Measurements from ENCODE around the gene GCAT. TPM values are rescaled to one million over a fixed set of nuclear protein-coding genes. Genes with fewer than 3 reads are reported as not detected.
A peak's percentile ranks its signal among the peaks of the same experiment; 100 is the strongest.

The GCAT gene
- polyA plus RNA-seq (ENCODE audit: insufficient read length in 4 of 4), result 10 to 100 TPM in 3 of 4 donors, 1 to 10 TPM in 1; 5.7 to 18.6 (median 12.5) TPM

DNA sequence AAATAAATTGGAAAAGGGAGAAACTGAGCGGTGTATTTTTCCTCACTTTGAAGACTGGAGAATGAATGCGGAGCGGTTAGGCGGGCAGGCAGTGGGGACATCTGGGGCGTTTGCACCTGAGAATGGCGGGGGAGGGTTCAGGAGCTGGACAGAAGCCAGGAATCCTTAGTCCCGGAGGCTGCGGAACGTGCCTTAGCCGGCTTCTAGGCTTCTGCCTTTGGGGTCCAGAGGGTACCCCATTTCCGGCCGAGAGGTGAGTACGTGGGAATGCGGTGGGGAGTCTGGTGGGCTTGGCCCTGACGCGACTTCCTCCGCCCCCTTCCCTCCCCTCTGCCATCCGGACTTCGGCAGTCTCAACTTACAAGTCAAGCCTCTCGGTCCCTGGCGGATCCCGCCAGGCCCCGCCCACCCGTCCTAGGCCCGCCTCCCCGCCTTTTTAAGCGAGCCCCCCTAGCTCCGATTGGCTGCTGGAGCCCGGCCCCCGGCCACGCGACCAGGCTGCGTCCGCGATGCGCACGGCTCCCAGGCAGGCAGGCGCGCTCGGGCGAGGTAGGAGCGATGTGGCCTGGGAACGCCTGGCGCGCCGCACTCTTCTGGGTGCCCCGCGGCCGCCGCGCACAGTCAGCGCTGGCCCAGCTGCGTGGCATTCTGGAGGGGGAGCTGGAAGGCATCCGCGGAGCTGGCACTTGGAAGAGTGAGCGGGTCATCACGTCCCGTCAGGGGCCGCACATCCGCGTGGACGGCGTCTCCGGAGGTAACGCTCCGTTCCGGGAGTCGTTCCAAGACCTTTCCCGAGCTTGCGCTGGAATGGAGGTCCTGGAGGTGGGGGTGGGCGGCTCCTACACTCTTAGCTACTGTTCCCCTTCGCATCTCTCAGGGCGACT, at the start of gene GCAT:
Gene GCAT (plus strand): TSS at position 525 of the 884 bp plus-strand sequence. CDS start 34 bp downstream, at position 559.
- DNase-seq (ENCODE audit: low read depth in 4 of 4, low spot score in 3 of 4), result peak; percentile 89 to 95 (median 93)

DNA sequence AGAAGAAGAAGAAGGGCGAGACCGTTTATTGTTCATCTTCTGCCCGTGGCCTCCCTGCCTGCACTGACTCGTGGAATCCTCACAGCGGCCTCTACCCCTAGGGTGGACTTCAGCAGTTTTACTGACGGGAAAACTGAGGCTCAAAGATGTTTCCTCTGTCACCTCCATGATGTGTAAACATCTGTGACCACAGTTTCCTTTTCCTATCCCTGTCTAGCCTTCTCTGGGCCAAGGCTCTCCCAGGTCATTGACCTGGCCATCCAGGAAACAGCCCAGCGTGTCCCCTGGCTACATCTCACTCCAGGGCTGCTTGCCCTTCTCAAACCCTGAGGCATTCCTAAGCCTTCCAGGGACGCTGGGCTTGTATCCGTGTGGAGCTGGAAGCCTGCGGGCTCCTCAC, 49.0 kb upstream of the GCAT start:
- no peak for DNase-seq (ENCODE audit: low read depth in 4 of 4, low spot score in 3 of 4)

DNA sequence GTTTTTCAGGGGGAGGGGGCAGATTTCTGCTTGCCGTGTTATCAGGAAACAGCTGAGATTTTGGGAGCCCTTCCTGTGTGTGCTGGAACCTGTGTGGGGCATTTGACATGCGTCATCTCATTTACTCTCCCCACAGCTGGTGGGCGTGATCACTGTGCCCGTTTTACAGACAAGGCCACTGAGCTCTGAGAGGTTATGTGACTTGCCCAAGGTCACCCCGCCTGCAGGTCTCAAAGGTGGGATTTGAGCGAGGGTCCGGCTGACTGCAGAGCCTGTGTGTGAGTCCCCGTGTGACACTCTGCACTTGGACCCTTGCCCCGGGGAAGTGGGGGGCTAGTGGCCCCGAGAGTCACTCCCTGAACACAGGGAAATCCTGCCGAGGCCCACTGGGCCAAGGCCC, 48.5 kb upstream of the GCAT start:
- DNase-seq (ENCODE audit: low read depth in 4 of 4, low spot score in 3 of 4), result no peak

DNA sequence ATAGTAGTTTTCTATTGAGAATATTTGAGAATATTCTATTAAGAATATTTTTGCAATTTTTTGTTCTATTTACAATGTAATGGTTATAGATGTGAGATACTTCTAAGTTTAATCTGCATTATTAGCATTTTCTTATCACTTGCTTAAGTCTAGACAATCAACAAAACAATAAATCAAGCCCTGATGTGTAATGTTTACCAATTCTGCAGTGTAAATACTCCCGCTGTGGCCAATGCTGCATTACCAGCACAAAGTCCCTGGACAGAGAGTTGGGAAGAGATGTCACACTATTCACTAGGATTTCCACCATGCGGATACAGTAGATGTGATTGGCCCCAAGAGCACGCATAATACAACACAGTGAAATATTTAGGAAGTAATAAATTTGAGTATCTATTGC, 47.6 kb upstream of the GCAT start:
- no peak for DNase-seq (ENCODE audit: low read depth in 4 of 4, low spot score in 3 of 4)

DNA sequence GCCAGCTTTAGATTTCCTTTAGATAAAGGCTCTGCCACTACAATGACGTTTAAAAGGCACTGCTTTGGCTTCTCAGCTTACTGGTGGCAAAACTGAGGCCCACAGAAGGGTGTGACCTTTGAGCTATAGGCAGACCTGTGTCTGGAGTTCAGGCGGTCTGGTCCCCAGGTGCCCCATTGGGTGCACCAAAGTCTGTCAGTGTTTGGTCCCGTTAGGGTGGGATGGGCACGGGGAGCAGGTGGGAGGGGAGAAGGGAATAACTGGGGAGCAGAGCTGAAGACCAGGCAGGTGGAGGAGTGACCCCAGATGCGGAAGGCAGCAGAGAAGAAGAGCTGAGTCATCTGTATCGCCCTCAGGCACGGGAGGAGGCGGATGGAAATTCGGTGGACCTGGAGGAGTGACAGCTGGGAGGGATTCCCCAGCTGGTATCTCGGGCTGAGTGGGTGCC, 45.3 kb upstream of the GCAT start:
- DNase-seq (ENCODE audit: low read depth in 4 of 4, low spot score in 3 of 4), result no peak

DNA sequence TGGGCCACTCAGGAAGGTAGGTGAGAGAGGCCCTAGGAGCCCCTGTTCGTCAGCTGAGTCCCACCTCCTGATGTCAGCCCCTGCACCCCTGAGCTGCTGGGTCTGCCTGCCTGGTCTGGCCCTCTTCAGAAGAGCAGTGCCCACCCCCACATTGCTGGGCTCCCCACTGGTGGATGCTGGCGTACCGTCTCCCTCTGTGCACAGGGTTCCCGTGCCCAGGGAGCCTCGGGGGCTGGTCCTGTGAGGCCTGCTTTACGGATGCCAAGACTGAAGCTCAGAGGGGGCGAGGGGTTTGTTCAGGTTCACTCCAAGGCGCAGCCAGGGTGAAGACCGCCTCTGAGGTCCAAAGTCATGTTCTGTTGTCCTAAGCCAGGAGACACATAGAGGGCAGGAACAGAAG, 44.7 kb upstream of the GCAT start:
- no peak for DNase-seq (ENCODE audit: low read depth in 4 of 4, low spot score in 3 of 4)

DNA sequence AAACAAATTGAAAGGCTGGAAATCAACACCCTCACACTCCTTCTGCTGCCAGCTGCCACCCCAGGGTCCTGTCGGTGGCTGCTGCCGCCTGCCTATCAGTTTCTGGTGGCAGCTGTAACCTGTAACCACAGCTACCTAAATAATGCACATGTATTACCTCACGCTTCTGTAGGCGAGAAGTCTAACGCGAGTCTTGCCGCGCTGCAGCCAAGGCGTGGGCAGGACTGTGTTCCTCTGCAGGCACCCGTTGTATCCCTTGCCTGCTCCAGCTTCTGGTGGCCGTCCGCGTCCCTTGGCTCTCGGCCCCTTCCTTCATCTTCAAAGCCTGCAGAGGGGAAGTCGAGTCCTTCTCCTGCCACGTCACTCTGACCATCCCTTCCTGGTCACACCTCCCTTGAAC, 44.1 kb upstream of the GCAT start:
- DNase-seq (ENCODE audit: low read depth in 4 of 4, low spot score in 3 of 4), result no peak

DNA sequence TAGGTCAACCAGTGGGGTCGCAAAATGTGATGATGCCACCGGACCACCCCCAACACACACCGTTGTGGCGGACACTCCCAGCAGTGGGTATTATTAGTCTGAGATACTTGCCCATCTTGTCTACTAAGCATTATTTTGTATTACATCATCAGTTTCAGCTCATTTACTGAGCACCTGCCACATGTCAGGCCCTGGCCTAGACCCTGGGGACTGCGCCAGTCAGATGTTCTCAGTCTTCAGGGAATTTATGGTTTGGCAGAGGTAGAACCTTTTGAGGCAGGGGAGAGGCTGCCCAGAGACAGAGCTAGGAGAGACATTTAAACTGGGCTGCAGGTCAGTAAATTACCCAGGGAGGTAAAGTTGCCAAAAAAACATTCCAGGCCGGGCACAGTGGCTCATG, 43.1 kb upstream of the GCAT start:
- no peak for DNase-seq (ENCODE audit: low read depth in 4 of 4, low spot score in 3 of 4)

DNA sequence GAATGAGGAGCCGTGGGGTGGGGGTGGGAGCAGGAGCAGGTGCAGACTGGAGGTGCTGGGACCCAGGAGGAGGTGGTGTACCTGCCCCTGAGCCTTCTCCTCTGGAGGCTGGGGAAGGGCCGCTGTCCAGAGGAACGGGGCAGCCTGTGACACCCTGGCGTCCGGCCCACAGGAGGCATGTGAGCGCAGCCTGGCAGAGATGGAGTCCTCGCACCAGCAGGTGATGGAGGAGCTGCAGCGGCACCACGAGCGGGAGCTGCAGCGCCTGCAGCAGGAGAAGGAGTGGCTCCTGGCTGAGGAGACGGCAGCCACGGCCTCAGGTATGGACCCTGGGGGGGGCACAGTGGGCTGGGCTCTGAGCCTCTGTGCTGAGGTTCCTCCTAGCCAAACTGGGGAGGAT, 42.2 kb upstream of the GCAT start:
- DNase-seq (ENCODE audit: low read depth in 4 of 4, low spot score in 3 of 4), result no peak

DNA sequence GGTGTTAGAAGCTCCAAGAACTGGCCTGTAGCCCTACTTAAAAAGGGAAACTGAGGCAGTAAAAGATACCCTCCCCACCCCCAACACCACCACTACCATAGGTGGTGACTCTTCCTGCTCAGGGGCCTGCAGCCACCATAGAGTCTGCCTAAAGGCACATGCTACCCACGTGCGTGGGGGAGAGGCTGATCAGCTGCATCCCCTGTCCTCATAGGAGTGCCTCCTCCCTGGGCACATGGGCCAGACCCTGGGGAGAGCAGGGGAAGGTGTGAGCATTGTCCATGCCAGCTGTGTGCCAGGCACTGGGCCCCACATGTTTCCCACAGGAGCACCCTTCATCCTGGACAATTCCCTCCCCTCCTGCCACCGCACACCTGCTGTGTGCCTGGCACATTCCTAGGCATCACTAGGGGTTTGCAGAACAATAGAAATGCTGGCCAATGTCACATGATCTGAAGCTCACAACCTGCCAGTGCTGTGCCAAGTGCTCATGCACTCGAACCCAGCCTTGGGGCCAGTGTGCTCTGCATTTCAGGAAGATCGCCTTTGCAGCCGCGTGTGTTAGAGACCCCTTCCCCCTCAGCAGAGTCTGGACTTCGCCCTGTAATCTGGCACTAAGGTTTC, 41.7 kb upstream of the GCAT start:
- DNase-seq (ENCODE audit: low read depth in 4 of 4, low spot score in 3 of 4), result no peak

DNA sequence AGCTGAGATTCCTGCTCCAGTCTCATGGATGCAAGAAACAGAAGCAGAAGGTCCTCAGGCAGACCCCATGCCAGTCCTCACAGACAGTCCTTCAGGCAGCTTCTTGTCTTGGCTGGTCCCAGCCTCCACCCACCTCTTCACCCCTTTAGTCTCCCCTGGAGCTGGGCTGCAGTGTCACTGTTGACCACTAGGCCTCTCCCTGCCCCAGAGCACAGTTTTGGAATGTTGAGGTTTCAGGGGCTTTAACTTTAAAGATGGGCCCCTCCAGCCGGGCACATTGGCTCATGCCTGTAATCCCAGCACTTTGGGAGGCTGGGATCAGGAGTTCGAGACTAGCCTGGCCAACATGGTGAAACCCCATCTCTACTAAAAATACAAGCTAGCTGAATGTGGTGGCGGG, 39.5 kb upstream of the GCAT start:
- DNase-seq (ENCODE audit: low read depth in 4 of 4, low spot score in 3 of 4), result no peak

DNA sequence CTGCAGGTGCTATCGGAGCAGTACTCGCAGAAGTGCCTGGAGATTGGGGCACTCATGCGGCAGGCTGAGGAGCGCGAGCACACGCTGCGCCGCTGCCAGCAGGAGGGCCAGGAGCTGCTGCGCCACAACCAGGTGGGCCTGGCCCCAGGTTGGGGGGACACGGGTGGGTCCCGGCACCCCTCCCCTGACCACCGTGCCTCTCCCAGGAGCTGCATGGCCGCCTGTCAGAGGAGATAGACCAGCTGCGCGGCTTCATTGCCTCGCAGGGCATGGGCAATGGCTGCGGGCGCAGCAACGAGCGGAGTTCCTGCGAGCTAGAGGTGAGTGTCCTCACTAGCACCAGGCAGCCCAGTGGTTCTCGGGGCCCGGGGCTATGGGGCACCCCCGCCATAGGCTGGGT, 38.7 kb upstream of the GCAT start:
- DNase-seq (ENCODE audit: low read depth in 4 of 4, low spot score in 3 of 4), result no peak

DNA sequence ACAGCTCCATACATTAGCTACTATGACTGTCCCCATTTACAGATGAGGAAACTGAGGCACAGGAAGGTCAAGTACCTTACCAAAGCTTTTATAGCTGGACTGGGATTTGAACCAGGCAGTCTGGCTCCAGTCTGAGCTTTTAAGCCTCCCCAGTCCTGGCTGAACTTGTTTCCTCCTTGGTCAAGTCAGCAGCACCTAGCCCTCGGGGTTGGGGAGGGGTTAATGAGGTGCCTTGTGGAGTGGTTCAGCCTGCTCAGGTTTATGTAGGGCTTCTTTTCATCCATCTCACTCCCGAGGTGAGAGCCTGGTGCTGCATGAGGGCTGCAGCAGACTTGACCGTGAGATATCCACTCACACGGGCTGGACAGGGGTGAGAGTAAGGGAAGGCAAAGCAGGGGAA, 36.7 kb upstream of the GCAT start:
- no peak for DNase-seq (ENCODE audit: low read depth in 4 of 4, low spot score in 3 of 4)

DNA sequence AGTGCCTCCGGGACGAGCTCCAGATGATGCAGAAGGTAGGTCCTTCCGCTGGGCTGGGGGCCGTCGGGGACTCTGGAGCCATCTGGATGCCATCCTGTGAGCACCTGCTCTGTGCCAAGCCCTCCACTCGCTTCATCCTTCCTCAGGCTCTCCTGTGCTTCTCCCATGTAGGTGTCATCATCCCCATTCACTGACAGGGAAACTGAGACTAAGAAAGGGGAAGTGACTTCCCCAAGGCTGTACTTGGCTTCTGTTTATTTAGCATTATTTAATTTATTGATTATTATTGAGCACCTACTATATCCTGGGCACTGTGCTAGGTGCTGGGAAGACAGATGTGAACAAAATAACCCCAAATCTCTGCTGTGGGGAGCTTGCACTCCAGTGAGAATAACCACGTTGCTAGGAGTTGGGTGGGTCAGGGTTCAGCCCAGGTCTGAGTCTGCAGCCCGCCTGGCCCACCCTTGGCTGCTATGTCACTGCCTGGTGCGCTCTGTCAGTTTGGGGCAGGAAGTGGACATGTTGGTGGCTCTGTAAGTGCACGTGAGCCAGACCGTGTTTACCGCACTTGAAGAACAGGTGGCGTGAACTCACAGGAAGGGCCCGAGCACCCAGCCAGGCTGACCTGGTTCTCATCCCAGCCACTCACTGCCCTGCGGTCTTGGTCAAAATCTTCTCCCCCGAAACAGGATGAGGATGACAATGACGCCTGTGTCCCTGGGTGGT, 35.9 kb upstream of the GCAT start:
- no peak for DNase-seq (ENCODE audit: low read depth in 4 of 4, low spot score in 3 of 4)

DNA sequence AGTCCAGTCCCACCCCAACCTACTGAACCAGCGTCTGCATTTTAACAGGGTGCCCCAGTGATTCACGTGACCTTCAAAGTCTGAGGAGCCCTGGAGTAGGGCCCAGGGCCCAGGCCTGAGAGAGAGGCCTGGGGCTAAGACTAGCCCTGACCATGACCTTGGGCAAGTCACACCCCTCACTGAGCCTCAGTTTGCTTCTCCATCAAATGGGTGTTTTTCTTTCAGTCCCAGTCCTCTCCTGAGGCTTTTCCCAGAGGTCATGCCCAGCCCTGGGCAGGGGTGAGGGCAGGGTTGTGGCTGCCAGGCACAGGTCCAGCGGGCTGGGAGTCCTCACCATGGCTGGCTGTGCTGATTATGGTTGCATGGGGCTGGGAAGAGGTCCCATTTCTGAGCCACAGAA, 33.0 kb upstream of the GCAT start:
- DNase-seq (ENCODE audit: low read depth in 4 of 4, low spot score in 3 of 4), result no peak

DNA sequence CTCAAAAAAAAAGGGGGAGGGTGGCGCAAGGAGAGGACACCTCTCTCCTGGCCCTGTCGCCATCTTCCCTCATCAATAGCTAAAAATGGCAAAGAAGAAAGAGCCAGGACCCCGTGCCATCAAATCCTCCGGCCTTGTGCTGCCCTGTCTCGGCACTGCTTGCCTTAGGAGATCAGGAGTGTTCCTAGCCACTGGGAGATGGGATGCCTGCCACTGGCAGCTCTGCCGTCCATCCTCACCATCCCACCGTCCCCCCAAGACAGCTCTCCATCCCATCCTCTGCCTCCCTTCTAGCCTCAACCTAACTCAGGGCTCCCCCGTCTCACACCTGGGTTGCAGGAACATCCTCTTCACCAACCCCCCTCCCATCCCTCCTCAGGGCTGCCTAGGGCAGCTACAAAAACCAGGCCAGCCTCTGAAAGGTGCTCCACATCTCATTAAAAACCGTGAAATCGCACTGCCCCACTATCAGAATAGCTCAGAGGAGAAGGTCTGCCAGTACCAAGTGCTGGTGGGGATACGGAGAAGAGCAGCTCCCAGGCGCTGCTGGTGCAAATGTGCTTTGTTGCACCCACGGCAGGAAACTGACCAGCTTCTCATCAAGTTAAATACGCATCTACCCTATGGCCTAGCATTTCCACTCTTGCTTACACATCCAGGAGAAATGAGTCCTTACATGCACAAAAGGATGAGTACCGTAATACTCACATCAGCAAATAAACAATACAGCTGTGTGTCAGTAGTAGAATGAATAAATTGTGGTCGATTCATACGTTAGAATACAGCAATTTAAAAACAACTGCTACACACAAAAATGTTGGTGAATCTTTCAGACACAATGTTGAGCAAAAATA, 31.7 kb upstream of the GCAT start:
- DNase-seq (ENCODE audit: low read depth in 4 of 4, low spot score in 3 of 4), result no peak

DNA sequence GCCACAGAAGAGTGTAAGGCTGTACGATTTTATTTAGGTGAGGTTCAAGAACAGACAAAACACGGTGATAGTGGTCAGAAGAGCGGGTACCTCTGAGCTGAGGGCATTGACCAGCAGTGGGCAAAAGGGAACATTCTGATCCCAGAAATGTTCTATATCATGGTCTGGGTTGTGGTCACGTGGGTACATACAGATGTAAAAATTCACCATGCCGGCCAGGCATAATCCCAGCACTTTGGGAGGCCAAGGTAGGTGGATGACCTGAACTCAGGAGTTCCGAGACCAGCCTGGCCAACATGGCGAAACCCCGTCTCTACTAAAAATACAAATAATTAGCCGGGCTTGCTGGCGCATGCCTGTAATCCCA, 31.1 kb upstream of the GCAT start:
- DNase-seq (ENCODE audit: low read depth in 4 of 4, low spot score in 3 of 4), result no peak

DNA sequence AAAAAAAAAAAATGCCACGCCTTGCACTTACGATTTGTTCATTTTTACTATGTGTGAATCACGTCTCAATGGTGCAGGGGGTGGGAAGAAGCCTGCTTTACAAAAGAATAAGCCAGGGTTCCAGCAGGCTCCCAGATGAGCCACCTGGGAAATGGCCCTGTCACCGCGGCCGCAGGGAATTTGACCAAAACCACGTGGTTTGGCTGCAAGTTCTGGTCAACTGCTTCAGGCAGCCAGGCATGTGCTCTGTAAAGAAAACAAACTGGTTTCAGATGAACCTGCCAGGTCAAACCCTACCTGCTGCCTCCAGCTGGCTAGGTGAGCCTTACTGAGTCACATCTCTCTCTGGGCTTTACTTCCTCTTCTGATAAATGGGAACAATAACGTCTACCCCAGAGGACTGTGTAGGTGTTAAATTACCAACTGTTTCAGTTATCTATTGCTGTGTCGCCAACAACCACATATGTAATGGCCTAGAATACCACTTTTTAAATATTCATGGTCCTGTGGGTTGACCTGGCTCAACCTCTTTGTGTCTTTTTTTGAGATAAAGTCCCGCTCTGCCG, 30.5 kb upstream of the GCAT start:
- DNase-seq (ENCODE audit: low read depth in 4 of 4, low spot score in 3 of 4), result peak in 2 of 4 donors; percentile 45 to 59

DNA sequence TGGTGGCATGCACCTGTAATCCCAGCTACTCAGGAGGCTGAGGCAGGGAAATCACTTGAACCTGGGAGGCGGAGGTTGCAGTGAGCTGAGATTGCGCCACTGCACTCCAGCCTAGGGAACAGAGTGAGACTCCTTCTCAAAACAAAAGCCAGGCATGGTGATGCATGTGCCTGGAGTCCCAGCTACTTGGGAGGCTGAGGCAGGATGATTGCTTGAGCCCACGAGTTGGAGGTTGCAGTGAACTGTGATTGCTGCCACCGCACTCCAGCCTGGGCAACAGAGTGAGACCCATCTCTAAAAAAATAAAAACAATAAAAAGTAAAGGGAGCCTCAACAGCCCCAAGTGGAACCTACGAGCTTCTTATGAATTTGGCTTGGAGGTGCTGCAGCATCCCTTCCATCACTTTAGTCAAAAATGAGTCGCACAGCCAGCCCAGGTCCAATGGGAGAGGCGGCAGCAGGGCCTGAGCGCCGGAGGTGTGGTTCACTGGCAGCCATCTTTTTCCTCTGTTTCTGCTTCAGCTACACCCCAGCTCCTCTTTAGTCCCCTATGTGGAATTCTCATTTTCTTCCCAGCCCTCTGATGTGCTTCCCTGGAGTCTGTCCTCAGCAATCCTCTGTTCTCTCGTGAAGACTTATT, 29.2 kb upstream of the GCAT start:
- no peak for DNase-seq (ENCODE audit: low read depth in 4 of 4, low spot score in 3 of 4)

Data from left renal pelvis (tissue), 4 donors.